Stimulated activated CD4-positive, alpha-beta T cell treated with anti-CD3 and anti-CD28 coated beads, Interleukin-12 subunit alpha, Interleukin-12 subunit beta, amount 100 ng/mL, for 24 hours (primary cell): ENCODE results near the gene EME2.

Source experiments
- DNase-seq, 2 experiments: peaks; one replicate each; pipeline ENCODE4 v3.0.0-alpha.2; 2020; ENCODE audit warnings: low read depth in 2 of 2

The EME2 gene

DNA sequence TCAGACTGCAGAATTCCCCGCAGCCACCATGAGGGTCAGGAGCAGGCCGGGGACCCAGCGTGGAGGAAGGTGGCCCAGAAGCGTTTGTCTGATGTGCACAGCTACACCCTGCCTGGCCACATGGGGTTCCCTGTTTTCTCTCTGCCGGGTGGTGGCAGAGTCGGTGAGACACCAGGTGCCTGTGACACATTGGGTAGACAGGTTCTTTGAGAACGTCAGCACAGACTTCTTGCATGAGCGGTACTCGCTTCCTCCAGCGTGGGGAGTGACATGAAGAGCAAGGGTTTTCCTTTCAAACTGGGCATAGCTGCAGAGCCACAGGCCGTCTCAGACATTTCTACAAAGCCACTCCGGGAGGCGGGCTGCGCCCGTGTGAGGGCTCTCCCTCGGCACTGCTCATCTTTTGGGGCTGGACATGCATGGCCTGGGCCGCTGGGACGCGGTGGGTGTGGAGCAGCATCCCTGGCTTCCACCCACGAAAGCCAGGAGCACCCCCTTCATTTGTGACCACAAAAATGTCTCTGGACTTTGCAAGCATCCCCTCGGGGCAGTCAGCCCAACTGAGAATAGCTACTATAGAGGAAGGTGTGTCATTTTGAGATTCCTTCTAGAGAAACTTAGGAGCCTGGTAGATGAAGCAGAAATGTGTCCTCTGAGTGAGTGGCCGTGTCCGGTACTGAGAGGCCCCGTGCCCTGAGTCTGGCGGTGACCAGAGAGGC lies 27.3 kb upstream of the EME2 start:
- no peak for DNase-seq

- no peak for DNase-seq
Observed at GRCh38 chr16:1745900-1746692, 26.5 kb upstream of the EME2 start.

- DNase-seq, result no peak
Observed at GRCh38 chr16:1746693-1747195, 25.9 kb upstream of the EME2 start.

- DNase-seq, result no peak
Observed at GRCh38 chr16:1747934-1748333, 24.7 kb upstream of the EME2 start.

- DNase-seq, result no peak
Observed at GRCh38 chr16:1749152-1750117, 23.2 kb upstream of the EME2 start.

- DNase-seq, result no peak
Observed at GRCh38 chr16:1751946-1752345, 20.7 kb upstream of the EME2 start.

- DNase-seq, result no peak
Observed at GRCh38 chr16:1752853-1753252, 19.8 kb upstream of the EME2 start.

DNA sequence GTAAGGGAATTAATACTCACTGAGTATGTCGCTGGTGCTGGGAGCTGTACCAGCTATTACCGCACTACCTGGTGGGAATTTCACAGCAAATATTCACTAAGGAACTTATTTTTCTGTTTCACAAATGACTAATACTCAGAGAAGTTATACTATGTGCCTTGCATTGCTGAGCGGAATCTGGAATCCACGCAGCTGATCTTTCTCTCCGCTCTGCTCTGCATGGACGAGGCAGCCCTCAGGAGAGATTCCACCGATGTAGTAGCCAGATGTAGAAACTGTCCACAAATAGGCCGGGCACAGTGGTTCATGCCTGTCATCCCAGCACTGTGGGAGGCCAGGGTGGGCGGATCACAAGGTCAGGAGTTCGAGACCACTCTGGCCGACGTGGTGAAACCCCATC lies 18.4 kb upstream of the EME2 start:
- DNase-seq, result no peak

DNA sequence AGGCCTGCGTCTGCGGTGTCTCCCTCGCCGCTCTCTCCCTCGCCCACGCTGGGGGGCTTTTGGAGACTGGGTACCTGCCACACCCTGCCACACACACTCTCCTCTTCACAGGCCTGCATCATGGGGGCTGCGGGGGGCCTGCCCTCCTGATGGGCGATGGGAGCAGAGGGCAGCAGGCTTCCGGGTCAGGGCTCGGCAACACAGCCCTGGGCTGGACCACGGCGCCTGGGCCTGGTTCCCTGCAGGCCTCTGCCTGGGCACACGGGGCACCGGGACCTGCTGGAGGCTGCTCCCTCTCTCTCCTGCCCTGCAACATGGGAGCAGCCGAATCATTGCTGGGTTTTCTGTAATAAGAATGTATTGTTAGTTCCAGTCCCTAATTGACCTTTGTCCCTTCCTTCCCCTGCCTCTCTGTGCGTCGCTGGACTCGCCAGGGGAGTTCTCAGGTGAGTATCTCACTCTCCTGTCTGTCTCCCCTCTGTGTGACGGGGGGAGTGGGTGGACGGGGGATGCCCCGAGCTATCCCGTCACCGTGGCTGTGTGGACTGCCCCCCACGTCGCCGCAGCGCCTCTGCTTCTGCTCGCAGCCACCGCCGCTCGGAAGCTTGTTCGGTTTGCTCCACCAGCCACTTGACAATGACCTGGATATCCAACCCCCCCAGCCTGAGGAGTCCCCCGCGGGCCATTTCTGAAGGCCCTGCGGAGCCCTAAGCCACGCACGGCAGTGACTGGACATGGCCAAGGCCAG lies 14.7 kb upstream of the EME2 start:
- DNase-seq, result no peak

DNA sequence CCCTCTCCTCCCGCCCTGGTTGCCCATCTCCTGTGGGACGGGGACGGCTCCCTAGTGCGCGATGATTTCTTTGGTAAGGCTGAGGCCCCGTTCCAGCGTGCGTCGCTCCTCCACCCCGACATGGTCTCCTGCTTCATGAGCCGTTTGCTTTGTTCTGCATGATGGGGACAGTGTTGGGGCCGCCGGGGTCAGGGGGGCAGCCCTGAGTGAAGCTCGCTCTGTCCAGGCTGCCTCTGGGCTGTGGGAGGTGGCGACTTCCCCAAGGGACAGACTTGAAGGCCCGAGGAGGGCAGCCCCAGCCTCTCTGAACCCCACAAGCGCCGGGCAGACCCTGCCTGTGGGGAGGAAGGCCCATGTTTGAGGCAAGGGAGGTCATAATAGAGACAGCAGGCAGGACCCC lies 13.7 kb upstream of the EME2 start:
- DNase-seq, result no peak

DNA sequence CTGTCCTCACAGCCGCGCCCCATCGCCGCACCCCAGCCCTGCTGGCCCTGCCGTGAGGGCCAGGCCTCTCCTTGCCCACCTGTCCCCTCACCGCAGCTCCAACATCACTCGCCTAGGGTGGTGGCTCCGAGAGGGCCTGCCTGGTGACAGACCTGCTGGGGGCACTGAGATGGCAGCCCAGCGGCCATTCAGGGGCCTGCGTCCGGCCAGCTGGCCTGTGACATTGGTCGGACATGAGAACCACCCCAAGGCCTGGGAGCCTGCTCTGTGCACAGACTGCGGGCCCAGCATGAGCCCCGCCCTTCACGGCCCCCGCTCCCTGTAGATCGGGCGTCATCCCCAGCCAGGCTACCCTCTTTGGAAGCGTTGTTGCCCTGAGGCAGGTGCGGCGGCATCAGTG lies 13.1 kb upstream of the EME2 start:
- no peak for DNase-seq

GRCh38 chr16:1760911-1761310 lies 11.7 kb upstream of the EME2 start:
- DNase-seq, result no peak

DNA sequence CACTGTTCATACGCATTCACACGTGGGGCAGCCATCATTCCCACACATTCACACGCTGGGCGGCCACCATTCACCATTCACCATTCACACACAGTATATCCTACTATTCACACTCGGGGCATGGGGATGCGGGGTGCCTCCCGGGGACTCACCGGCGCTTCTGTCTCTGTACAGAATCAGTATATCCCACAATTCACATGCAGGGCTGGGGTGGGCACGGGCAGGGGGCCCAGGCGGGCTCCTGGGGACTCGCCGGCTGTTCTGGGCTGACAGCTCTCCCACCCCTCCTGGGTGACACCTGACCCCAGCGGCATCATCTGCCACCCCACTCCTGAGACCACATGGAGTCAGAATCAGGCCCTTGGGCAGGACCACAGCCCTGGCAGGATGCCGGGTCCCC lies 10.9 kb upstream of the EME2 start:
- no peak for DNase-seq

- no peak for DNase-seq
Observed at GRCh38 chr16:1762196-1762878, 10.3 kb upstream of the EME2 start.

- no peak for DNase-seq
Observed at GRCh38 chr16:1762879-1763520, 9.6 kb upstream of the EME2 start.

GRCh38 chr16:1763521-1764511 lies 8.8 kb upstream of the EME2 start:
- no peak for DNase-seq

GRCh38 chr16:1764971-1765370 lies 7.6 kb upstream of the EME2 start:
- DNase-seq, result no peak

DNA sequence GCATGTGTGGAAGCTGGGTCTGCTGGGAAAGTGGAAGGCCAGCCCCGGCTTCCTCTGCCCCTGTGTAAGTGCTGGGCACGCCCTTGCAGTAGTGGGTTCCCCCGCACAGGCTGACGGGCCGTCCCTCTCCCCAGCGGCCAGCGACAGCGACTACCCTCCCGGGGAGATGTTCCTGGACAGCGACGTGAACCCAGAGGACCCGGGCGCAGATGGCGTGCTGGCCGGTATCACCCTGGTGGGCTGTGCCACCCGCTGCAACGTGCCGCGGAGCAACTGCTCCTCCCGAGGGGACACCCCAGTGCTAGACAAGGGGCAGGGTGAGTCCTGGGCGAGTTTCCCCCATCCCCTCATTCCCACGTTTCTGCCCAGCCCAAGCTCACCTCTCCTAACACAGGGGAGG lies 6.8 kb upstream of the EME2 start:
- DNase-seq, result no peak

DNA sequence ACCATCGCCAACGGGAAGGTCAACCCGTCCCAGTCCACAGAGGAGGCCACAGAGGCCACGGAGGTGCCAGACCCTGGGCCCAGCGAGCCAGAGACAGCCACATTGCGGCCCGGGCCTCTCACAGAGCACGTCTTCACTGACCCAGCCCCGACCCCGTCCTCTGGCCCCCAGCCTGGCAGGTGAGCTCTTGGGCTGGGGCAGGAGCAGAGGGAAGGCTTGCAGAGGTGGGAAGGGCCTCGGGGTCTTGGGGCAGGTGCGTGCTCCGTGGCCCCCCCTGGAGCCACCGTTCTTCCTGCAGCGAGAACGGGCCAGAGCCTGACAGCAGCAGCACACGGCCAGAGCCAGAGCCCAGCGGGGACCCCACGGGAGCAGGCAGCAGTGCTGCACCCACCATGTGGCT lies 6.4 kb upstream of the EME2 start:
- DNase-seq, result no peak
